IMR-90 (cell line): ENCODE results near the gene NTRK3.

Experiments used
- BHLHE40 ChIP-seq: fragments of 150-350 bp; IDR thresholded peaks from 2 replicates; pipeline ENCODE4 v1.6.1; 2016; ENCODE audit warnings: mild to moderate bottlenecking, low read depth, low read length
- CEBPB ChIP-seq: IDR thresholded peaks from 2 replicates; pipeline ENCODE4 v1.6.1; 2012; ENCODE audit warnings: low read depth, low read length, improper control_type of control experiment
- CTCF ChIP-seq: conservative IDR thresholded peaks from 2 replicates; pipeline ENCODE4 v1.5.1; 2012; ENCODE audit warnings: mild to moderate bottlenecking, low read depth, low read length, improper control_type of control experiment
- ELK1 ChIP-seq: fragments of 150-350 bp; IDR thresholded peaks from 2 replicates; pipeline ENCODE4 v1.6.1; 2016; ENCODE audit warnings: low read depth, mild to moderate bottlenecking, low read length, moderate library complexity, borderline replicate concordance
- FOS ChIP-seq: fragments of 150-350 bp; IDR thresholded peaks from 2 replicates; pipeline ENCODE4 v1.6.1; 2016; ENCODE audit warnings: low read depth, low read length
- MAFK ChIP-seq: IDR thresholded peaks from 2 replicates; pipeline ENCODE4 v1.6.1; 2012; ENCODE audit warnings: low read depth, low read length, improper control_type of control experiment
- MAZ ChIP-seq: IDR thresholded peaks from 2 replicates; pipeline ENCODE4 v1.6.1; 2012; ENCODE audit warnings: low read depth, mild to moderate bottlenecking, low read length, improper control_type of control experiment, moderate library complexity, borderline replicate concordance
- NFE2L2 ChIP-seq: fragments of 150-350 bp; IDR thresholded peaks from 2 replicates; pipeline ENCODE4 v1.6.1; 2016; ENCODE audit warnings: low read depth, mild to moderate bottlenecking, low read length
- POLR2A ChIP-seq: IDR thresholded peaks from 2 replicates; pipeline ENCODE4 v1.6.1; 2012; ENCODE audit warnings: mild to moderate bottlenecking, low read depth, low read length
- RAD21 ChIP-seq: IDR thresholded peaks from 2 replicates; pipeline ENCODE4 v1.6.1; 2012; ENCODE audit warnings: low read length, improper control_type of control experiment
- SMC3 ChIP-seq: fragments of 150-350 bp; IDR thresholded peaks from 2 replicates; pipeline ENCODE4 v1.6.1; 2016; ENCODE audit warnings: low read depth, mild to moderate bottlenecking, antibody characterized with exemption, low read length, moderate library complexity
- TF ChIP-seq, protein P1 (sequence below): fragments of 150-350 bp; IDR thresholded peaks from 2 replicates; pipeline ENCODE4 v1.6.1; 2017; ENCODE audit warnings: mild to moderate bottlenecking, antibody characterized with exemption, low read length, low read depth

GRCh38 chr15:87851497-87851896 lies 405.0 kb downstream of the NTRK3 start:
- no peak for TF ChIP-seq CTCF
- no peak for TF ChIP-seq POLR2A
- TF ChIP-seq CEBPB, result no peak
- TF ChIP-seq, protein P1, sequence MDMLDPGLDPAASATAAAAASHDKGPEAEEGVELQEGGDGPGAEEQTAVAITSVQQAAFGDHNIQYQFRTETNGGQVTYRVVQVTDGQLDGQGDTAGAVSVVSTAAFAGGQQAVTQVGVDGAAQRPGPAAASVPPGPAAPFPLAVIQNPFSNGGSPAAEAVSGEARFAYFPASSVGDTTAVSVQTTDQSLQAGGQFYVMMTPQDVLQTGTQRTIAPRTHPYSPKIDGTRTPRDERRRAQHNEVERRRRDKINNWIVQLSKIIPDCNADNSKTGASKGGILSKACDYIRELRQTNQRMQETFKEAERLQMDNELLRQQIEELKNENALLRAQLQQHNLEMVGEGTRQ, result no peak
- TF ChIP-seq RAD21, result no peak
- TF ChIP-seq SMC3, result no peak
- TF ChIP-seq BHLHE40, result no peak
- no peak for TF ChIP-seq MAZ
- no peak for TF ChIP-seq NFE2L2
- no peak for TF ChIP-seq FOS
- no peak for TF ChIP-seq ELK1
- no peak for TF ChIP-seq MAFK
